ENCODE data around the gene SLC6A12.

SLC6A12 gene

GRCh38 chr12:224330-224729, 10.4 kb upstream of the SLC6A12 start:
- Histone ChIP-seq H3K36me3 (ENCODE audit: low read depth) (no peaks in the 10 kb centered on the region), H3K4me3 (ENCODE audit: severe bottlenecking) (no peak overlapping the region), H3K4me1 (ENCODE audit: insufficient read depth, poor library complexity, severe bottlenecking) (no peaks in the 10 kb centered on the region), H3K9me3 (ENCODE audit: severe bottlenecking) (no peaks in the 10 kb centered on the region), H3K27ac (ENCODE audit: poor library complexity, severe bottlenecking) (no peak overlapping the region), H3K27me3 (ENCODE audit: insufficient read depth, poor library complexity, severe bottlenecking) (peaks cover 16% of the 10 kb centered on the region)
- no peak for TF ChIP-seq CTCF (IDR thresholded peaks at IDR 0.05; ENCODE audit: poor library complexity, severe bottlenecking)
- DNase-seq (ENCODE audit: low spot score), result no peak
- ATAC-seq (ENCODE audit: low read depth), result no peak

GRCh38 chr12:223841-224240, 9.9 kb upstream of the SLC6A12 start:
- no peak for TF ChIP-seq CTCF (IDR thresholded peaks at IDR 0.05; ENCODE audit: poor library complexity, severe bottlenecking)
- peaks cover 14% of the 10 kb centered on the region for H3K27me3 ChIP-seq (ENCODE audit: insufficient read depth, poor library complexity, severe bottlenecking)
- H3K9me3 ChIP-seq (ENCODE audit: severe bottlenecking), result no peaks in the 10 kb centered on the region
- H3K36me3 ChIP-seq (ENCODE audit: low read depth), result no peaks in the 10 kb centered on the region
- no peaks in the 10 kb centered on the region for H3K4me1 ChIP-seq (ENCODE audit: insufficient read depth, poor library complexity, severe bottlenecking)
- H3K4me3 ChIP-seq (ENCODE audit: severe bottlenecking), result no peak overlapping the region
- DNase-seq (ENCODE audit: low spot score), result no peak
- no peak for ATAC-seq (ENCODE audit: low read depth)
- H3K27ac ChIP-seq (ENCODE audit: poor library complexity, severe bottlenecking), result no peak overlapping the region

- no peaks in the 10 kb centered on the region for H3K4me1 ChIP-seq (ENCODE audit: insufficient read depth, poor library complexity, severe bottlenecking)
- no peak for TF ChIP-seq CTCF (IDR thresholded peaks at IDR 0.05; ENCODE audit: poor library complexity, severe bottlenecking)
- DNase-seq (ENCODE audit: low spot score) (no peak), ATAC-seq (ENCODE audit: low read depth) (no peak)
- no peaks in the 10 kb centered on the region for H3K9me3 ChIP-seq (ENCODE audit: severe bottlenecking)
- H3K4me3 ChIP-seq (ENCODE audit: severe bottlenecking), result no peak overlapping the region
- no peaks in the 10 kb centered on the region for H3K27me3 ChIP-seq (ENCODE audit: insufficient read depth, poor library complexity, severe bottlenecking)
- H3K27ac ChIP-seq (ENCODE audit: poor library complexity, severe bottlenecking), result no peak overlapping the region
- no peaks in the 10 kb centered on the region for H3K36me3 ChIP-seq (ENCODE audit: low read depth)
These were observed 7.8 kb upstream of the SLC6A12 start for GRCh38 chr12:221736-222135.

GRCh38 chr12:220946-221550, 7.1 kb upstream of the SLC6A12 start:
- no peaks in the 10 kb centered on the region for H3K4me1 ChIP-seq (ENCODE audit: insufficient read depth, poor library complexity, severe bottlenecking)
- no peak overlapping the region for H3K4me3 ChIP-seq (ENCODE audit: severe bottlenecking)
- H3K27me3 ChIP-seq (ENCODE audit: insufficient read depth, poor library complexity, severe bottlenecking), result no peaks in the 10 kb centered on the region
- H3K36me3 ChIP-seq (ENCODE audit: low read depth), result no peaks in the 10 kb centered on the region
- H3K9me3 ChIP-seq (ENCODE audit: severe bottlenecking), result no peaks in the 10 kb centered on the region
- no peak for ATAC-seq (ENCODE audit: low read depth)
- H3K27ac ChIP-seq (ENCODE audit: poor library complexity, severe bottlenecking), result no peak overlapping the region
- TF ChIP-seq CTCF (IDR thresholded peaks at IDR 0.05; ENCODE audit: poor library complexity, severe bottlenecking), result no peak
- DNase-seq (ENCODE audit: low spot score), result no peak

- Histone ChIP-seq H3K27ac (ENCODE audit: poor library complexity, severe bottlenecking) (no peak overlapping the region), H3K27me3 (ENCODE audit: insufficient read depth, poor library complexity, severe bottlenecking) (no peaks in the 10 kb centered on the region), H3K36me3 (ENCODE audit: low read depth) (no peaks in the 10 kb centered on the region), H3K4me1 (ENCODE audit: insufficient read depth, poor library complexity, severe bottlenecking) (no peaks in the 10 kb centered on the region), H3K4me3 (ENCODE audit: severe bottlenecking) (no peak overlapping the region), H3K9me3 (ENCODE audit: severe bottlenecking) (no peaks in the 10 kb centered on the region)
- ATAC-seq (ENCODE audit: low read depth) (no peak), DNase-seq (ENCODE audit: low spot score) (no peak)
- no peak for TF ChIP-seq CTCF (IDR thresholded peaks at IDR 0.05; ENCODE audit: poor library complexity, severe bottlenecking)
These were observed 6.5 kb upstream of the SLC6A12 start for GRCh38 chr12:220491-220890.

All from RWPE2 (cell line).